ENCODE measurements around the gene SLC49A4. TPM values are rescaled to one million over a fixed set of nuclear protein-coding genes. Genes with fewer than 3 reads are reported as not detected.

The SLC49A4 gene
- total RNA-seq, 1 donor from 2014 or later = 16.6 TPM

DNA sequence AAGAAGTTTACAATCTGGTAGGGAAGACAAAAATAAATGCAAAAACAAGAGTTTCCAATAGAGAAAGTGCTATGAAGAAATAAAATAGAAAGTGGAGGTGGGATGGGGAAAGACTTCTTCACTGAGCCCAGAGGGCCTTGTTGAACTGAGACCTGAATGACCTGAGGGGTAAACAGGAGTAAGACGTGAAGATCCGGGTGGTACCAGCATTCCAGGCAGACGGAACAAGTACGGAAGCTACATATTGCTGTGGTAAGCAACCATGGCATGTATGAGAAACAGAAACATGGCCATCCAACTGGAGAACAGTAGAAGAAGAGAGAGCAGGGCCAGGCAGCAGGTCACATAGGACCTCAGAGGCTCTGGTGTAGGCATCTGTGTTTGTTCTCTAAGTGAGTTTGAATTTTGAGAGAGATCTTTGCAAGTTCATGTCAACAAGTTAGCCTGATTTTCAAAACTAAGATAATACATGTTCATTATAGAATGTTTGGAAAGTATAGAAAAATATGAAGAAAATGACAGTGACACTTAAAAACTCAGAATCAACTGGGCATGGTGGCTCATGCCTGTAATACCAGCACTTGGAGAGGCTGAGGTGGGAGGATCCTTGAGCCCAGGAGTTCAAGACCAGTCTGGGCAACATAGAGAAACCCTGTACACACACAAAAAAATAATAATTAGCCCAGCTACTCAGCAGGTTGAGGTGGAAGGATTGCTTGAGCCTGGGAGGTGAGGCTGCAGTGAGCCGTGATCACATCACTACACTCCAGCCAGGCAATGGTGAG is 64.3 kb downstream of the SLC49A4 start:
- TF ChIP-seq, protein P1, sequence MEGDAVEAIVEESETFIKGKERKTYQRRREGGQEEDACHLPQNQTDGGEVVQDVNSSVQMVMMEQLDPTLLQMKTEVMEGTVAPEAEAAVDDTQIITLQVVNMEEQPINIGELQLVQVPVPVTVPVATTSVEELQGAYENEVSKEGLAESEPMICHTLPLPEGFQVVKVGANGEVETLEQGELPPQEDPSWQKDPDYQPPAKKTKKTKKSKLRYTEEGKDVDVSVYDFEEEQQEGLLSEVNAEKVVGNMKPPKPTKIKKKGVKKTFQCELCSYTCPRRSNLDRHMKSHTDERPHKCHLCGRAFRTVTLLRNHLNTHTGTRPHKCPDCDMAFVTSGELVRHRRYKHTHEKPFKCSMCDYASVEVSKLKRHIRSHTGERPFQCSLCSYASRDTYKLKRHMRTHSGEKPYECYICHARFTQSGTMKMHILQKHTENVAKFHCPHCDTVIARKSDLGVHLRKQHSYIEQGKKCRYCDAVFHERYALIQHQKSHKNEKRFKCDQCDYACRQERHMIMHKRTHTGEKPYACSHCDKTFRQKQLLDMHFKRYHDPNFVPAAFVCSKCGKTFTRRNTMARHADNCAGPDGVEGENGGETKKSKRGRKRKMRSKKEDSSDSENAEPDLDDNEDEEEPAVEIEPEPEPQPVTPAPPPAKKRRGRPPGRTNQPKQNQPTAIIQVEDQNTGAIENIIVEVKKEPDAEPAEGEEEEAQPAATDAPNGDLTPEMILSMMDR (conservative IDR thresholded peaks at IDR 0.05) = no peak
- no peak overlapping the region for H3K27ac Mint-ChIP-seq (ENCODE audit: unreplicated experiment)
- no peaks in the 10 kb centered on the region for H3K4me1 Mint-ChIP-seq
- no peak overlapping the region for H3K4me3 Mint-ChIP-seq
- H3K27me3 Mint-ChIP-seq (ENCODE audit: low read depth) = no peaks in the 10 kb centered on the region
- H3K9me3 Mint-ChIP-seq = no peaks in the 10 kb centered on the region
- peaks cover 5% of the 10 kb centered on the region for H3K36me3 Mint-ChIP-seq (ENCODE audit: low read depth)
- DNase-seq (ENCODE audit: low read depth, low spot score) = no peak

DNA sequence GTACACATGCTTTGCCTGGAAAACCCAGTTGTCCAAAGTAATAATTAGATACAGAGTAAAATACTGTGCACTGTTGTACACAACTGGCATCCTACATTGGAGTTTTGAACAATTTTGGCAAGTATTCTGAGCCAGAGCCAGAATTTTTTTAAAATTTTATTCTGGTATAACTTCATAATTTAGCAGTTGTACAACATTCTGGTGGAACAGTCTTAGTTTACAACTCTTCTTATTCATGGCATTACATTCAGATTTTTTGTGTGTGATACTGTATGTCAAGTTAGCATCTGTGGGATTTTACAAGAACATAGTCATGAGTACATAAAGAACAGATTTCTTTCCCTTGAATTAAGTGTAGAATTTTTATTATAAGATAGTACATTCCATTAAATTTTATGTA is 67.5 kb downstream of the SLC49A4 start:
- Mint-ChIP-seq H3K4me3 (no peak overlapping the region), H3K4me1 (no peaks in the 10 kb centered on the region), H3K36me3 (ENCODE audit: low read depth) (no peaks in the 10 kb centered on the region), H3K27ac (ENCODE audit: unreplicated experiment) (no peak overlapping the region), H3K9me3 (no peaks in the 10 kb centered on the region), H3K27me3 (ENCODE audit: low read depth) (no peaks in the 10 kb centered on the region)
- TF ChIP-seq, protein P1 (conservative IDR thresholded peaks at IDR 0.05) = no peak
- no peak for DNase-seq (ENCODE audit: low read depth, low spot score)

DNA sequence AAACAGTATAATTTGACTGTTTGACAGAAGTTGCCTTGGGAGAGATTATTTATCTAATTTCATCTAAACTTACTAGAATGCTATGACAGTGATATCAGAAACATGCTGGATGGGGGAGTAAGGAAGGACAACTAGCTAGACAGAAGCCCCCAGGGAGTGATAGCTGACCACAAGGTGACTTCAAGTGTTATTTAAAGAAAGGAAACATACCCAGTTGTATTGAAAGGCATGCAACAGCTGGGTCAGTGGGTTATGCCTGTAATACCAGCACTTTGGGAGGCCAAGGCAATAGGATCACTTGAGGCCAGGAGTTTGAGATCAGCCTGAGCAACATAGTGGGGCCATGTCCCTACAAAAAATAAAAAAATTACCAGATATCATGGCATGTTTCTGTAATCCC is 69.6 kb downstream of the SLC49A4 start:
- Mint-ChIP-seq H3K4me1 (no peaks in the 10 kb centered on the region), H3K4me3 (no peak overlapping the region), H3K27me3 (ENCODE audit: low read depth) (no peaks in the 10 kb centered on the region), H3K36me3 (ENCODE audit: low read depth) (peaks cover 4% of the 10 kb centered on the region), H3K9me3 (no peaks in the 10 kb centered on the region), H3K27ac (ENCODE audit: unreplicated experiment) (no peak overlapping the region)
- TF ChIP-seq, protein P1 (conservative IDR thresholded peaks at IDR 0.05) = no peak
- DNase-seq (ENCODE audit: low read depth, low spot score) = no peak

DNA sequence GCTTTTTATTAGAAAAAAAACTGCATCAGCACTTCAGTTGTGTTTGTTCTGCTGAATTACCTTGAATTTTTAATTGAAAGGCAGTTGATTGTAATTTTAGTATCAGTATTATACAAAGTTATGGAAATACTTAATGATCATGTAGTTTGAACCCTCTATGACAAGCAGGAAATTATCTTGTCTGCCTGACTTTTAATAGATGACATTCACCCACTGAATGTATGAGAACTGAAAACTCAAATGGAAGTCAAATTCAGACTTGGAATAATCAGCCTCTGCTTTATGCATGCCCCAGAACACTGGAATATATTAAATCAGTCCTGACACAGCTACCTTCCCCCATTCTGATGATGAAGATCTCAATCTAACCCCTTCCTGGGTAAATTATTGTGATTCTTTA is 73.5 kb downstream of the SLC49A4 start:
- DNase-seq (ENCODE audit: low read depth, low spot score) = no peak
- H3K9me3 Mint-ChIP-seq = no peaks in the 10 kb centered on the region
- no peak overlapping the region for H3K4me3 Mint-ChIP-seq
- TF ChIP-seq, protein P1 (conservative IDR thresholded peaks at IDR 0.05) = no peak
- peaks cover 4% of the 10 kb centered on the region for H3K36me3 Mint-ChIP-seq (ENCODE audit: low read depth)
- no peaks in the 10 kb centered on the region for H3K4me1 Mint-ChIP-seq
- H3K27ac Mint-ChIP-seq (ENCODE audit: unreplicated experiment) = no peak overlapping the region
- no peaks in the 10 kb centered on the region for H3K27me3 Mint-ChIP-seq (ENCODE audit: low read depth)

DNA sequence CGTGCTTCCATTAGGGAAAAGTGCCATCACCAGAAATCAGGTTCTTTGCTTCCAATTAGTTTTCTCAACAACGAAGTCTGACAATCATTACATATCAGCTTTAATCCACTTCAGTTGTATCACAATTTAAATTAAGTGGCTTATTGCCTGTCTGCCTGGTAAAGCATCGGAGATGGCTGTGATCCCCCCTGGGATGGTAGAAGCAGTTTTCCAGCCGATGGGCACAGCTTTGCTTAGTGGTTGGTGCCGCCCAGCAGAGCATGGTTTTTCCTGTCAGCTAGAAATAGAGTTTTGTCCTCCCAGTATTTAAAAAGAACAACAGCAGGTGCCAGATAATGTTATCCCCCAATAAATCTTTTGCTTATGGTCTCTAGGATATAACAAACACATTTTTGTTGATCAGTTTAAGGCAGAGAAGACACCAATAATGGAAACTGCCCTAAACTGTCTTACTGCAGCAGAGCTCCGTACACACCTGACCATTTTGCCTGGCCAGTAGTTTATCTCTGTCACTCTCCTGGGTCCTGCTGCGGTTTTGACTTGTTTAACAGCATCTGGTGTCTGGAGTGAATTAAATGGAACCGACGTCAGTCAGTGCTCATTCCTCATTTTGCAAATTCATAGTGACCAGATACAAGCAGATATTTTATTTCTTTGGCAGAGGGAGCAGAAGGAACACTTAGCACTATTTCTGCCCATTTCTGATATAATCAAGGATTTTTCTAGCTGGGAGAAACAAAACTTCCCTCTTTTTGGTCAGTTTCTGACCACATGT is 79.1 kb downstream of the SLC49A4 start:
- Mint-ChIP-seq H3K9me3 (no peaks in the 10 kb centered on the region), H3K4me3 (no peak overlapping the region), H3K4me1 (no peaks in the 10 kb centered on the region), H3K27ac (ENCODE audit: unreplicated experiment) (no peak overlapping the region), H3K36me3 (ENCODE audit: low read depth) (no peaks in the 10 kb centered on the region), H3K27me3 (ENCODE audit: low read depth) (no peaks in the 10 kb centered on the region)
- no peak for DNase-seq (ENCODE audit: low read depth, low spot score)
- TF ChIP-seq, protein P1 (conservative IDR thresholded peaks at IDR 0.05) = no peak

Measured in neural crest cell (in vitro differentiated cells).